Activated CD8-positive, alpha-beta memory T cell treated with anti-CD3 and anti-CD28 coated beads for 24 hours (primary cell): ENCODE data around the gene GPATCH2.
A peak's percentile ranks its signal among the peaks of the same experiment; 100 is the strongest.
"Not testable (repeated sequence)": the region's sequence is repeated elsewhere in the genome, so short reads cannot be mapped to it uniquely, and the experiment has no call there.

Experiments used
- DNase-seq: peaks from one replicate; pipeline ENCODE4 v3.0.0-alpha.2; 2020

The GPATCH2 gene

GRCh38 chr1:217630711-217631591 lies at the start of gene GPATCH2, which contains the start of gene SPATA17:
GPATCH2 (minus strand) TSS chr1:217631090; CDS start chr1:217630971, 119 bp downstream.
SPATA17 (plus strand) TSS chr1:217631344; CDS start chr1:217631379, 35 bp downstream.
- peak; percentile 85 for DNase-seq

GRCh38 chr1:217674028-217674729 lies 43.3 kb upstream of the GPATCH2 start:
- DNase-seq: no peak

GRCh38 chr1:217673387-217673786 lies 42.5 kb upstream of the GPATCH2 start:
- DNase-seq: no peak

GRCh38 chr1:217668351-217668940 lies 37.6 kb upstream of the GPATCH2 start:
- no peak for DNase-seq

GRCh38 chr1:217661407-217661806 lies 30.5 kb upstream of the GPATCH2 start:
- no peak for DNase-seq

GRCh38 chr1:217660353-217661062 lies 29.6 kb upstream of the GPATCH2 start:
- DNase-seq: no peak

GRCh38 chr1:217650674-217651073 lies 19.8 kb upstream of the GPATCH2 start:
- no peak for DNase-seq

- DNase-seq: no peak
Measured at GRCh38 chr1:217647791-217648190, 16.9 kb upstream of the GPATCH2 start.

GRCh38 chr1:217642455-217642854 lies 11.6 kb upstream of the GPATCH2 start:
- no peak for DNase-seq

GRCh38 chr1:217627431-217627830 lies 3.5 kb downstream of the GPATCH2 start:
- no peak for DNase-seq

- no peak for DNase-seq
Measured at GRCh38 chr1:217626321-217626720, 4.6 kb downstream of the GPATCH2 start.

- DNase-seq: no peak
Measured at GRCh38 chr1:217622042-217622441, 8.8 kb downstream of the GPATCH2 start.

GRCh38 chr1:217620814-217621213 lies 10.1 kb downstream of the GPATCH2 start:
- DNase-seq: no peak

GRCh38 chr1:217617126-217617525 lies 13.8 kb downstream of the GPATCH2 start:
- no peak for DNase-seq

- DNase-seq: no peak
Measured at GRCh38 chr1:217614200-217614712, 16.6 kb downstream of the GPATCH2 start.

- no peak for DNase-seq
Measured at GRCh38 chr1:217605390-217605789, 25.5 kb downstream of the GPATCH2 start.

- no peak for DNase-seq
Measured at GRCh38 chr1:217602380-217602779, 28.5 kb downstream of the GPATCH2 start.

- no peak for DNase-seq
Measured at GRCh38 chr1:217599154-217599553, 31.7 kb downstream of the GPATCH2 start.

GRCh38 chr1:217590598-217590997 lies 40.3 kb downstream of the GPATCH2 start:
- DNase-seq: no peak

- DNase-seq: no peak
Measured at GRCh38 chr1:217586586-217586985, 44.3 kb downstream of the GPATCH2 start.

- DNase-seq: no peak
Measured at GRCh38 chr1:217585577-217585976, 45.3 kb downstream of the GPATCH2 start.

- not testable (repeated sequence) for DNase-seq
Measured at GRCh38 chr1:217584286-217584811, 46.5 kb downstream of the GPATCH2 start.
